ENCODE measurements around the gene ZNF460. TPM values are rescaled to one million over a fixed set of nuclear protein-coding genes. Genes with fewer than 3 reads are reported as not detected.

Gene ZNF460
- total and polyA plus RNA-seq, 2 donors (not counting 1 experiment from before 2014, with no cell fraction given), result 8.4 to 90.5 TPM

DNA sequence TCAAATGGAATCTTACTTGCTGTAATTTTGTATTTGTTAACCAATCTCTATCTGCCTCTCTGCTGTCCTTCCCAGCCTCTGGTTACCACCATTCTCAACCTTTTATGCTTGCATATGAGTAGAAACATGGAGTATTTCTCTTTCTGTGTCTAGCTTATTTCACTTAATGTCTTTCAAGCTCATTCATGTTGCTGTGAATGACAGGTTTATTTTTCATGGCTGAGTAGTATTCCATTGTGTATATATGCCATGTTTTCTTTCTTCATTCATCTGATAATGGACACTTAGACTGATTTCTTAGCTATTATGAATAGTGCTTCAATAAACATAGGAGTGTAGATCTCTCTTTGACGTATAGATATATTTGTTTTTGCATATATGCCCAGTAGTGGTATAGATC is 13.4 kb downstream of the ZNF460 start:
- peaks cover 17% of the 10 kb centered on the region for H3K4me1 Mint-ChIP-seq
- H3K27ac ChIP-seq (ENCODE audit: low read length in 2 of 2), result no peak overlapping the region
- peaks cover 17 to 54% of the 10 kb centered on the region in 2 experiments for H3K36me3 ChIP-seq (replicated peaks in 1 of 2; ENCODE audit: control extremely low read depth in 1 of 2, control insufficient read depth in 1 of 2, extremely low read depth in 1 of 2, insufficient read depth in 2 of 2, low read length in 1 of 2)
- no peak overlapping the region for H3K27ac Mint-ChIP-seq
- H3K4me3 Mint-ChIP-seq, result no peak overlapping the region
- H3K79me2 ChIP-seq (ENCODE audit: control insufficient read depth, insufficient read depth, low read length), result peaks cover 79% of the 10 kb centered on the region
- no CpG with 5 or more reads among the region's 1 CpG for WGBS (ENCODE audit: insufficient coverage)
- H3K9ac ChIP-seq (ENCODE audit: low read length), result no peak overlapping the region
- peaks cover 10% of the 10 kb centered on the region for H3K9me3 Mint-ChIP-seq (ENCODE audit: insufficient read depth)
- H3K4me2 ChIP-seq (replicated peaks; ENCODE audit: low read depth, low read length, poor library complexity, severe bottlenecking), result no peak overlapping the region
- no peak for TF ChIP-seq EZH2 (IDR thresholded peaks at IDR 0.05; ENCODE audit: borderline replicate concordance, insufficient read depth, low read depth, low read length, poor library complexity, severe bottlenecking)
- TF ChIP-seq, protein P1, sequence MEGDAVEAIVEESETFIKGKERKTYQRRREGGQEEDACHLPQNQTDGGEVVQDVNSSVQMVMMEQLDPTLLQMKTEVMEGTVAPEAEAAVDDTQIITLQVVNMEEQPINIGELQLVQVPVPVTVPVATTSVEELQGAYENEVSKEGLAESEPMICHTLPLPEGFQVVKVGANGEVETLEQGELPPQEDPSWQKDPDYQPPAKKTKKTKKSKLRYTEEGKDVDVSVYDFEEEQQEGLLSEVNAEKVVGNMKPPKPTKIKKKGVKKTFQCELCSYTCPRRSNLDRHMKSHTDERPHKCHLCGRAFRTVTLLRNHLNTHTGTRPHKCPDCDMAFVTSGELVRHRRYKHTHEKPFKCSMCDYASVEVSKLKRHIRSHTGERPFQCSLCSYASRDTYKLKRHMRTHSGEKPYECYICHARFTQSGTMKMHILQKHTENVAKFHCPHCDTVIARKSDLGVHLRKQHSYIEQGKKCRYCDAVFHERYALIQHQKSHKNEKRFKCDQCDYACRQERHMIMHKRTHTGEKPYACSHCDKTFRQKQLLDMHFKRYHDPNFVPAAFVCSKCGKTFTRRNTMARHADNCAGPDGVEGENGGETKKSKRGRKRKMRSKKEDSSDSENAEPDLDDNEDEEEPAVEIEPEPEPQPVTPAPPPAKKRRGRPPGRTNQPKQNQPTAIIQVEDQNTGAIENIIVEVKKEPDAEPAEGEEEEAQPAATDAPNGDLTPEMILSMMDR (IDR thresholded peaks at IDR 0.05), result no peak
- ChIA-PET POLR2A (interaction anchor here (0.6 kb wide), 1 partner anchor 112 kb away, joined by 8 read pairs; no protein-coding TSS in a partner anchor), CTCF (no interaction called here)
- no peaks in the 10 kb centered on the region for H3K4me1 ChIP-seq (ENCODE audit: control insufficient read depth in 2 of 2, insufficient read depth in 2 of 2, low read length in 2 of 2)
- peaks cover 20% of the 10 kb centered on the region for H4K20me1 ChIP-seq (ENCODE audit: control insufficient read depth, insufficient read depth, low read length, poor library complexity, severe bottlenecking)
- no peak overlapping the region for H3K4me3 ChIP-seq (ENCODE audit: control extremely low read depth in 1 of 5, extremely low read depth in 1 of 5, insufficient read depth in 1 of 5, low read depth in 2 of 5, low read length in 4 of 5)
- no peak for ATAC-seq (ENCODE audit: low read depth)
- no peaks in the 10 kb centered on the region for H3K27me3 Mint-ChIP-seq
- intact Hi-C loops (cut with micrococcal nuclease), result no loop called here
- no peak for DNase-seq
- no peaks in the 10 kb centered on the region for H3K27me3 ChIP-seq (replicated peaks in 1 of 4; ENCODE audit: control extremely low read depth in 1 of 4, control insufficient read depth in 3 of 4, insufficient read depth in 4 of 4, low read length in 3 of 4)
- H2AFZ ChIP-seq (ENCODE audit: insufficient read depth, low read depth, low read length, poor library complexity, severe bottlenecking), result no peak overlapping the region
- H3K9me3 ChIP-seq (ENCODE audit: control extremely low read depth in 1 of 3, control insufficient read depth in 2 of 3, insufficient read depth in 1 of 3, low read length in 2 of 3), result peaks cover 5 to 26% (median 18%) of the 10 kb centered on the region in 3 donors

DNA sequence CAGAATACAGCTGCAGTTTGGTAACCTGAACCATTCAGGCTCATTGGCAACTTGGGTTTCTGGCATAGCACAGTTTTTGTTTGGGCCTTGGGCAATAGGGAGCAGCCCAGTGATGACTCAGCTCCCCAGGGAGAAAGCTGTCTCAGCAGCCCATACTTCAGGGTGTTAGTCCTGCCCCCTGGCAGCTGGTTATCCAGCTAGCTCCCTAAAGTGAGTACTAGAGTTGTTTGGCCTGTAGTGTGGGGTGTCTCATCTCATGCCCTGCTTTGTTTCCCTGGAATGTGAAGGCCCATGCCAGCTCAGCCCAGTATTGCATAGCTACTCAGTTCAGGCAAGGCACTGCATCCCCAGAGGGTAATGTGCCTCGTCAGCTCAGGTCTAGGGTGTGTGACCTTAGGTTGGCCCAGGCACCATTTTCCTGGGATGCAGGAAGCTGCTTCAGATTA is 21.8 kb downstream of the ZNF460 start:
- Mint-ChIP-seq H3K27me3 (no peaks in the 10 kb centered on the region), H3K27ac (peak overlapping the region; percentile 6), H3K4me3 (no peak overlapping the region), H3K4me1 (peaks cover 15% of the 10 kb centered on the region), H3K9me3 (ENCODE audit: insufficient read depth) (peaks cover 1% of the 10 kb centered on the region)
- TF ChIP-seq, protein P1 (IDR thresholded peaks at IDR 0.05), result no peak
- TF ChIP-seq EZH2 (IDR thresholded peaks at IDR 0.05; ENCODE audit: borderline replicate concordance, insufficient read depth, low read depth, low read length, poor library complexity, severe bottlenecking), result no peak
- Histone ChIP-seq H3K4me3 (ENCODE audit: control extremely low read depth in 1 of 5, extremely low read depth in 1 of 5, insufficient read depth in 1 of 5, low read depth in 2 of 5, low read length in 4 of 5) (no peak overlapping the region), H4K20me1 (ENCODE audit: control insufficient read depth, insufficient read depth, low read length, poor library complexity, severe bottlenecking) (peaks cover 25% of the 10 kb centered on the region), H3K9me3 (ENCODE audit: control extremely low read depth in 1 of 3, control insufficient read depth in 2 of 3, insufficient read depth in 1 of 3, low read length in 2 of 3) (no peaks in the 10 kb centered on the region), H2AFZ (ENCODE audit: insufficient read depth, low read depth, low read length, poor library complexity, severe bottlenecking) (no peak overlapping the region), H3K4me1 (ENCODE audit: control insufficient read depth in 2 of 2, insufficient read depth in 2 of 2, low read length in 2 of 2) (no peaks in the 10 kb centered on the region), H3K79me2 (ENCODE audit: control insufficient read depth, insufficient read depth, low read length) (peaks cover 58% of the 10 kb centered on the region), H3K9ac (ENCODE audit: low read length) (no peak overlapping the region), H3K4me2 (replicated peaks; ENCODE audit: low read depth, low read length, poor library complexity, severe bottlenecking) (no peak overlapping the region), H3K27ac (ENCODE audit: low read length in 2 of 2) (no peak overlapping the region), H3K27me3 (replicated peaks in 1 of 4; ENCODE audit: control extremely low read depth in 1 of 4, control insufficient read depth in 3 of 4, insufficient read depth in 4 of 4, low read length in 3 of 4) (no peaks in the 10 kb centered on the region), H3K36me3 (replicated peaks in 1 of 2; ENCODE audit: control extremely low read depth in 1 of 2, control insufficient read depth in 1 of 2, extremely low read depth in 1 of 2, insufficient read depth in 2 of 2, low read length in 1 of 2) (peaks cover 0 to 25% of the 10 kb centered on the region in 2 experiments)
- DNase-seq (no peak), ATAC-seq (ENCODE audit: low read depth) (no peak)
- intact Hi-C loops (cut with micrococcal nuclease), result no loop called here
- CTCF ChIA-PET, result no interaction called here
- POLR2A ChIA-PET, result no interaction called here
- WGBS (ENCODE audit: insufficient coverage), result 93% methylated on average over 1 of the region's 1 CpG
